Astrocyte (in vitro differentiated cells and primary cell): ENCODE results near the gene UGT2A2.

ENCODE experiments used
- EZH2 ChIP-seq: IDR thresholded peaks from 2 replicates; pipeline ENCODE4 v1.6.1; 2012; ENCODE audit warnings: mild to moderate bottlenecking, low read length, inconsistent platforms; ENCODE audit not compliant: insufficient read depth
- TF ChIP-seq, protein P1 (sequence below): IDR thresholded peaks from 2 replicates; pipeline ENCODE4 v1.5.1; 2011; ENCODE audit warnings: low read depth, mild to moderate bottlenecking, inconsistent platforms, low read length, moderate library complexity; ENCODE audit not compliant: insufficient read depth

DNA sequence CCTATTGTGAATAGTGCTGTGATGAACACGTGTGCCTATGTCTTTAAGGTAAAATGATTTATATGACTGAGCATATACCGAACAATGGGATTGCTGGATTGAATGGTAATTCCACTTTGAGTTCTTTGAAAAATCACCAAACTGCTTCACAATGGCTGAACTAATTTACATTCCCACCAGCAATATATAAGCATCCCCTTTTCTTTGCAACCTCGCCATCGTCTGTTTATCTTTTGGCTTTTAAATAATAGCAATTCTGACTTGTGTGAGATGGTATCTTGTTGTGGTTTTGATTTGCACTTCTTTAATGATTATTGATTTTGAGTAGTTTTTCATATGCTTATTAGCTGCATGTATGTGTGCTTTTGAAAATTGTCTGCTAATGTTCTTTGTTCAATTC lies 45.4 kb upstream of the UGT2A2 start:
- TF ChIP-seq, protein P1, sequence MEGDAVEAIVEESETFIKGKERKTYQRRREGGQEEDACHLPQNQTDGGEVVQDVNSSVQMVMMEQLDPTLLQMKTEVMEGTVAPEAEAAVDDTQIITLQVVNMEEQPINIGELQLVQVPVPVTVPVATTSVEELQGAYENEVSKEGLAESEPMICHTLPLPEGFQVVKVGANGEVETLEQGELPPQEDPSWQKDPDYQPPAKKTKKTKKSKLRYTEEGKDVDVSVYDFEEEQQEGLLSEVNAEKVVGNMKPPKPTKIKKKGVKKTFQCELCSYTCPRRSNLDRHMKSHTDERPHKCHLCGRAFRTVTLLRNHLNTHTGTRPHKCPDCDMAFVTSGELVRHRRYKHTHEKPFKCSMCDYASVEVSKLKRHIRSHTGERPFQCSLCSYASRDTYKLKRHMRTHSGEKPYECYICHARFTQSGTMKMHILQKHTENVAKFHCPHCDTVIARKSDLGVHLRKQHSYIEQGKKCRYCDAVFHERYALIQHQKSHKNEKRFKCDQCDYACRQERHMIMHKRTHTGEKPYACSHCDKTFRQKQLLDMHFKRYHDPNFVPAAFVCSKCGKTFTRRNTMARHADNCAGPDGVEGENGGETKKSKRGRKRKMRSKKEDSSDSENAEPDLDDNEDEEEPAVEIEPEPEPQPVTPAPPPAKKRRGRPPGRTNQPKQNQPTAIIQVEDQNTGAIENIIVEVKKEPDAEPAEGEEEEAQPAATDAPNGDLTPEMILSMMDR = no peak
- no peak for TF ChIP-seq EZH2
